ENCODE results near the gene ZBTB4.

The ZBTB4 gene

GRCh38 chr17:7435676-7436555 lies 43.5 kb downstream of the ZBTB4 start:
- Histone ChIP-seq H3K4me3 (ENCODE audit: low read length in 2 of 2) (peak overlapping the region; percentile 83 to 92), H3K4me1 (ENCODE audit: control insufficient read depth in 2 of 2, insufficient read depth in 2 of 2, low read length in 2 of 2) (peaks cover 24 to 43% of the 10 kb centered on the region in 2 donors), H3K36me3 (ENCODE audit: control insufficient read depth in 2 of 2, insufficient read depth in 2 of 2, low read length in 2 of 2) (no peaks in the 10 kb centered on the region), H3K27ac (ENCODE audit: low read depth in 2 of 2, low read length in 2 of 2) (peak overlapping the region; percentile 90), H3K9ac (ENCODE audit: low read depth in 1 of 2, low read length in 2 of 2) (peak overlapping the region; percentile 87), H3K27me3 (ENCODE audit: control insufficient read depth in 2 of 2, insufficient read depth in 2 of 2, low read length in 2 of 2) (peaks cover 11 to 19% of the 10 kb centered on the region in 2 donors), H3K9me3 (ENCODE audit: control insufficient read depth in 2 of 2, low read length in 2 of 2) (no peaks in the 10 kb centered on the region)

GRCh38 chr17:7432296-7432695 lies 47.1 kb downstream of the ZBTB4 start:
- no peaks in the 10 kb centered on the region for H3K27me3 ChIP-seq (ENCODE audit: control insufficient read depth in 2 of 2, insufficient read depth in 2 of 2, low read length in 2 of 2)
- H3K9me3 ChIP-seq (ENCODE audit: control insufficient read depth in 2 of 2, low read length in 2 of 2), result no peaks in the 10 kb centered on the region
- no peak overlapping the region for H3K27ac ChIP-seq (ENCODE audit: low read depth in 2 of 2, low read length in 2 of 2)
- H3K4me1 ChIP-seq (ENCODE audit: control insufficient read depth in 2 of 2, insufficient read depth in 2 of 2, low read length in 2 of 2), result peaks cover 12 to 16% of the 10 kb centered on the region in 2 donors
- H3K4me3 ChIP-seq (ENCODE audit: low read length in 2 of 2), result no peak overlapping the region
- H3K9ac ChIP-seq (ENCODE audit: low read depth in 1 of 2, low read length in 2 of 2), result no peak overlapping the region
- H3K36me3 ChIP-seq (ENCODE audit: control insufficient read depth in 2 of 2, insufficient read depth in 2 of 2, low read length in 2 of 2), result no peaks in the 10 kb centered on the region

DNA sequence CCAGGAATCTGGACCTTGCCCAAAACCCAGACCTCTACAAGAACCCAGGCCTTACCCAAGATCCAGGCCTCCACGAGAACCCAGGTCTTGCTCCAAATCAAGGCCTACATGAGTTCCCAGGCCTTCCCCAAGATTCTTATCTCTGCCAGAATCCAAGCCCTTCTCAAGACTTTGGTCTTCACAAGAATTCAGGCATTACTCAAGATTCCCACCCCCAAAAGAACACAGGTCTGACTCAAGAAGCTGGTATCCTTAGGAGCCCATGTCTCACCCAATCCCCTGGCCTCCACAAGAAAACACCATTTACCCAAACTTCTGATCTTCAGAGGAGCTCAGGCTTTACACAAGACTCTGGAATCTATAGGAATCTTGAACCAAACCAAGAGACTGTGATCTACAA lies 48.2 kb downstream of the ZBTB4 start:
- no peaks in the 10 kb centered on the region for H3K27me3 ChIP-seq (ENCODE audit: control insufficient read depth in 2 of 2, insufficient read depth in 2 of 2, low read length in 2 of 2)
- no peaks in the 10 kb centered on the region for H3K9me3 ChIP-seq (ENCODE audit: control insufficient read depth in 2 of 2, low read length in 2 of 2)
- no peak overlapping the region for H3K27ac ChIP-seq (ENCODE audit: low read depth in 2 of 2, low read length in 2 of 2)
- H3K4me3 ChIP-seq (ENCODE audit: low read length in 2 of 2), result no peak overlapping the region
- H3K9ac ChIP-seq (ENCODE audit: low read depth in 1 of 2, low read length in 2 of 2), result no peak overlapping the region
- peaks cover 5 to 6% of the 10 kb centered on the region in 2 donors for H3K4me1 ChIP-seq (ENCODE audit: control insufficient read depth in 2 of 2, insufficient read depth in 2 of 2, low read length in 2 of 2)
- H3K36me3 ChIP-seq (ENCODE audit: control insufficient read depth in 2 of 2, insufficient read depth in 2 of 2, low read length in 2 of 2), result no peaks in the 10 kb centered on the region

- Histone ChIP-seq H3K9me3 (ENCODE audit: control insufficient read depth in 2 of 2, low read length in 2 of 2) (no peaks in the 10 kb centered on the region), H3K36me3 (ENCODE audit: control insufficient read depth in 2 of 2, insufficient read depth in 2 of 2, low read length in 2 of 2) (no peaks in the 10 kb centered on the region), H3K27me3 (ENCODE audit: control insufficient read depth in 2 of 2, insufficient read depth in 2 of 2, low read length in 2 of 2) (no peaks in the 10 kb centered on the region), H3K27ac (ENCODE audit: low read depth in 2 of 2, low read length in 2 of 2) (no peak overlapping the region), H3K4me3 (ENCODE audit: low read length in 2 of 2) (no peak overlapping the region), H3K9ac (ENCODE audit: low read depth in 1 of 2, low read length in 2 of 2) (no peak overlapping the region), H3K4me1 (ENCODE audit: control insufficient read depth in 2 of 2, insufficient read depth in 2 of 2, low read length in 2 of 2) (no peaks in the 10 kb centered on the region)
Observed at GRCh38 chr17:7429722-7430121, 49.7 kb downstream of the ZBTB4 start.

GRCh38 chr17:7428557-7428956 lies 50.9 kb downstream of the ZBTB4 start, which contains the start of gene SPEM3:
SPEM3 (plus strand) TSS chr17:7428857; CDS start chr17:7428903, 46 bp downstream.
- H3K9ac ChIP-seq (ENCODE audit: low read depth in 1 of 2, low read length in 2 of 2), result no peak within 1 kb of the TSS
- no peaks in the 10 kb centered on the region for H3K4me1 ChIP-seq (ENCODE audit: control insufficient read depth in 2 of 2, insufficient read depth in 2 of 2, low read length in 2 of 2)
- H3K27me3 ChIP-seq (ENCODE audit: control insufficient read depth in 2 of 2, insufficient read depth in 2 of 2, low read length in 2 of 2), result no peaks in the 10 kb centered on the region
- no peak within 1 kb of the TSS for H3K4me3 ChIP-seq (ENCODE audit: low read length in 2 of 2)
- H3K9me3 ChIP-seq (ENCODE audit: control insufficient read depth in 2 of 2, low read length in 2 of 2), result no peaks in the 10 kb centered on the region
- no peak within 1 kb of the TSS for H3K27ac ChIP-seq (ENCODE audit: low read depth in 2 of 2, low read length in 2 of 2)
- H3K36me3 ChIP-seq (ENCODE audit: control insufficient read depth in 2 of 2, insufficient read depth in 2 of 2, low read length in 2 of 2), result no peaks in the 10 kb centered on the region

DNA sequence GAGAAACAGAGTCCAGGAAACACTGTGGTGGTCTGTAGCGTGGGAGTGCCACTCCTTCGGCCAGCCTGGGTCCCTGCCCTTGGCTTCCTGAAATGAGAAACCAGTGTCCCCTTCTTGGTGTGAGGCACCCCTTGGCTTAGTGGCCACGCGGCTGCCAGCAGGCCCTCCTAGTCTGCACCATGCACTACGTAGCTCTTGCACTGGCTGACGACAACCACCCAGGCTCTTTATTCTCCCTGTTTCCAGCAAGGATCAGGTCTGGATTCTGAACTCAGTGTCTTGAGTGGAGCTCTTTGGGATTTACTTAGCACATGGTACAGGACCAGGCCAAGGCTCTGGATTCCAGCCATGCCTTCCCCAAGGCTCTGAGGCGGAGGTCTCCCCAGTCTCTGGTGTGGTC lies 51.9 kb downstream of the ZBTB4 start:
- Histone ChIP-seq H3K27me3 (ENCODE audit: control insufficient read depth in 2 of 2, insufficient read depth in 2 of 2, low read length in 2 of 2) (no peaks in the 10 kb centered on the region), H3K9me3 (ENCODE audit: control insufficient read depth in 2 of 2, low read length in 2 of 2) (no peaks in the 10 kb centered on the region), H3K27ac (ENCODE audit: low read depth in 2 of 2, low read length in 2 of 2) (no peak overlapping the region), H3K9ac (ENCODE audit: low read depth in 1 of 2, low read length in 2 of 2) (no peak overlapping the region), H3K4me1 (ENCODE audit: control insufficient read depth in 2 of 2, insufficient read depth in 2 of 2, low read length in 2 of 2) (no peaks in the 10 kb centered on the region), H3K36me3 (ENCODE audit: control insufficient read depth in 2 of 2, insufficient read depth in 2 of 2, low read length in 2 of 2) (no peaks in the 10 kb centered on the region), H3K4me3 (ENCODE audit: low read length in 2 of 2) (no peak overlapping the region)

GRCh38 chr17:7426896-7427489 lies 52.4 kb downstream of the ZBTB4 start:
- H3K9ac ChIP-seq (ENCODE audit: low read depth in 1 of 2, low read length in 2 of 2), result no peak overlapping the region
- H3K4me1 ChIP-seq (ENCODE audit: control insufficient read depth in 2 of 2, insufficient read depth in 2 of 2, low read length in 2 of 2), result no peaks in the 10 kb centered on the region
- no peaks in the 10 kb centered on the region for H3K27me3 ChIP-seq (ENCODE audit: control insufficient read depth in 2 of 2, insufficient read depth in 2 of 2, low read length in 2 of 2)
- no peaks in the 10 kb centered on the region for H3K36me3 ChIP-seq (ENCODE audit: control insufficient read depth in 2 of 2, insufficient read depth in 2 of 2, low read length in 2 of 2)
- H3K4me3 ChIP-seq (ENCODE audit: low read length in 2 of 2), result no peak overlapping the region
- no peaks in the 10 kb centered on the region for H3K9me3 ChIP-seq (ENCODE audit: control insufficient read depth in 2 of 2, low read length in 2 of 2)
- no peak overlapping the region for H3K27ac ChIP-seq (ENCODE audit: low read depth in 2 of 2, low read length in 2 of 2)

DNA sequence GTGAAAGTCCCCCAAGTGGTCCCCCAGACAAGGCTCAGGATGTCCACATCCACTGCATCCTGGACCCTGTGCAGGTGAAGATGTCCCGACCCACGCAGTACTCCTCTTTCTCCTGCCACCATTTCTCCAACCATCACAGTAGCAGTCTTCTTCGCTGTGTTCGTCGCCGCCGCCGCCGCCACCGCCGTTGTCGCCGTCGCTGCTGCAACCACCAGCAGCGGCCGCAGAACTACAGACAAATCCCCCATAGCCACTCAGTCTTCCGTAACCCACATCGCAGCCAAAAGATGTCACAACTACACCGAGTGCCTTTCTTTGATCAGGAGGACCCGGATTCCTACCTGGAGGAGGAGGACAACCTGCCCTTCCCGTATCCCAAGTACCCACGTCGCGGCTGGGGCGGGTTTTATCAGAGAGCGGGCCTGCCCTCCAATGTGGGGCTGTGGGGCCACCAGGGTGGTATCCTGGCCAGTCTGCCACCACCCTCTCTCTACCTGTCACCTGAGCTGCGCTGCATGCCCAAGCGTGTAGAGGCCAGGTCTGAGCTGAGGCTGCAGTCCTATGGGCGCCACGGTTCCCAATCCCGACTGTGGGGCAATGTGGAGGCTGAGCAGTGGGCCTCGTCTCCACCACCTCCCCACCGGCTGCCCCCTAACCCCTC lies 53.1 kb downstream of the ZBTB4 start:
- no peaks in the 10 kb centered on the region for H3K36me3 ChIP-seq (ENCODE audit: control insufficient read depth in 2 of 2, insufficient read depth in 2 of 2, low read length in 2 of 2)
- H3K9me3 ChIP-seq (ENCODE audit: control insufficient read depth in 2 of 2, low read length in 2 of 2), result no peaks in the 10 kb centered on the region
- H3K9ac ChIP-seq (ENCODE audit: low read depth in 1 of 2, low read length in 2 of 2), result no peak overlapping the region
- H3K4me1 ChIP-seq (ENCODE audit: control insufficient read depth in 2 of 2, insufficient read depth in 2 of 2, low read length in 2 of 2), result no peaks in the 10 kb centered on the region
- no peak overlapping the region for H3K4me3 ChIP-seq (ENCODE audit: low read length in 2 of 2)
- H3K27me3 ChIP-seq (ENCODE audit: control insufficient read depth in 2 of 2, insufficient read depth in 2 of 2, low read length in 2 of 2), result no peaks in the 10 kb centered on the region
- H3K27ac ChIP-seq (ENCODE audit: low read depth in 2 of 2, low read length in 2 of 2), result no peak overlapping the region

DNA sequence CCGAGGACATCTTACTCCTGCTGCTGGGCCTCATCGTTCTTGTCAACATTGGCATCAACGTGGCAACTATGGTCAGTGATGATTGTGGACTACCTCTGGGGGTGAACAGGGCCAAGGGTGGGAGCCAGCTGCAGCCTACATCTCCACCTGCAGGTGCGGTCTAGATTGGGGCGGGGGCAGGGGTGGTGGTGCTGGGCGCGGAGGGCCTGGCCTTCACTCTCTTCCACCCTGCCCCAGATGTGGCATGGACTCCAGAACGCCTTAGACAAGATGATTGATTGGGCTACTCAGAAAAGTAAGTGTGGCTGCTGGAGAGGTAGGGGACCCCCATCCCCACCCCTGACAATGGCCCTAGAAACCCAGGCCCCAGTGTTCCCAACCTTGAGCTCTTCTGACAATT lies 53.7 kb downstream of the ZBTB4 start:
- H3K9ac ChIP-seq (ENCODE audit: low read depth in 1 of 2, low read length in 2 of 2), result no peak overlapping the region
- H3K36me3 ChIP-seq (ENCODE audit: control insufficient read depth in 2 of 2, insufficient read depth in 2 of 2, low read length in 2 of 2), result no peaks in the 10 kb centered on the region
- no peaks in the 10 kb centered on the region for H3K27me3 ChIP-seq (ENCODE audit: control insufficient read depth in 2 of 2, insufficient read depth in 2 of 2, low read length in 2 of 2)
- no peak overlapping the region for H3K27ac ChIP-seq (ENCODE audit: low read depth in 2 of 2, low read length in 2 of 2)
- H3K9me3 ChIP-seq (ENCODE audit: control insufficient read depth in 2 of 2, low read length in 2 of 2), result no peaks in the 10 kb centered on the region
- H3K4me1 ChIP-seq (ENCODE audit: control insufficient read depth in 2 of 2, insufficient read depth in 2 of 2, low read length in 2 of 2), result no peaks in the 10 kb centered on the region
- H3K4me3 ChIP-seq (ENCODE audit: low read length in 2 of 2), result no peak overlapping the region

DNA sequence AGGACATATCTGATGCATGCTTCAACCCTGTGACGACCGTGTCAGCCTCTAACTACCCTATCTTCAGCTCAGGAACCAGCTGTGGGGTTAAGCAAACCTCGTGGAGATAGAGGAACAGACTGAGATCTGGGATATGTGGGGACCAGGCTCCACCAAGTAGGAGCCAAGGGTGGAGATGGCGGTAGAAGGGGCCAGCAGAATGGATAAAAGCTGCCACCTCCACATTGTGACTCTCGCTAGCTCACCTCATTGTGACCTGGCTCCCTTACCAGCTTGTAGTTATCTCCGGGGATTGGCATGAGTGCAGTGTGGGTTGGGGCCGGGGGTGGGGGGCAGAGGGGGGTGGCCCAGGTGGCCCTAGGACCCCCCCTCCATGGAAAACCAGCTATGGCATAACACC lies 54.1 kb downstream of the ZBTB4 start, which contains the start of gene SPEM2:
Gene SPEM2 (plus strand): TSS at position 301 of the 400 bp plus-strand sequence. CDS start 73 bp downstream, at position 374.
- Histone ChIP-seq H3K27me3 (ENCODE audit: control insufficient read depth in 2 of 2, insufficient read depth in 2 of 2, low read length in 2 of 2) (no peaks in the 10 kb centered on the region), H3K9ac (ENCODE audit: low read depth in 1 of 2, low read length in 2 of 2) (no peak within 1 kb of the TSS), H3K36me3 (ENCODE audit: control insufficient read depth in 2 of 2, insufficient read depth in 2 of 2, low read length in 2 of 2) (no peaks in the 10 kb centered on the region), H3K27ac (ENCODE audit: low read depth in 2 of 2, low read length in 2 of 2) (no peak within 1 kb of the TSS), H3K4me1 (ENCODE audit: control insufficient read depth in 2 of 2, insufficient read depth in 2 of 2, low read length in 2 of 2) (no peaks in the 10 kb centered on the region), H3K4me3 (ENCODE audit: low read length in 2 of 2) (no peak within 1 kb of the TSS), H3K9me3 (ENCODE audit: control insufficient read depth in 2 of 2, low read length in 2 of 2) (no peaks in the 10 kb centered on the region)

All from mucosa of rectum (tissue), 2 donors.